Measurements from ENCODE around the gene ASZ1. TPM values are rescaled to one million over a fixed set of nuclear protein-coding genes. Genes with fewer than 3 reads are reported as not detected.

The ASZ1 gene
- total RNA-seq, 1 experiment from 2014 or later: not detected

- no peak overlapping the region for H2AK5ac ChIP-seq (ENCODE audit: insufficient read length, low read length)
- H2BK12ac ChIP-seq (ENCODE audit: insufficient read length, low read depth, low read length): no peak overlapping the region
- Mint-ChIP-seq H3K36me3 (ENCODE audit: insufficient read depth in 1 of 3, low read depth in 3 of 3) (no peaks in the 10 kb centered on the region), H3K4me3 (no peak overlapping the region), H3K9me3 (no peaks in the 10 kb centered on the region), H3K27ac (no peak overlapping the region), H3K27me3 (ENCODE audit: low read depth) (no peaks in the 10 kb centered on the region), H3K4me1 (peaks cover 11 to 12% of the 10 kb centered on the region in 2 experiments)
- no peak overlapping the region for H3K14ac ChIP-seq (ENCODE audit: insufficient read depth, low read length)
- H3K4ac ChIP-seq (ENCODE audit: low read depth, low read length): no peak overlapping the region
- no peak overlapping the region for H4K8ac ChIP-seq (replicated peaks; ENCODE audit: insufficient read length, low read depth, low read length)
- no peak for DNase-seq
- no peaks in the 10 kb centered on the region for H3K27me3 ChIP-seq (ENCODE audit: insufficient read depth, low read length)
- H2BK5ac ChIP-seq (ENCODE audit: insufficient read length, low read length): no peak overlapping the region
- H2BK120ac ChIP-seq (ENCODE audit: low read depth, low read length, poor library complexity, severe bottlenecking): no peak overlapping the region
- no peak overlapping the region for H3T11ph ChIP-seq (ENCODE audit: low read length)
- no peaks in the 10 kb centered on the region for H4K20me1 ChIP-seq (ENCODE audit: control insufficient read depth, insufficient read depth, insufficient read length)
- H3K27ac ChIP-seq (ENCODE audit: insufficient read length, low read depth, low read length): no peak overlapping the region
- H3K9ac ChIP-seq (ENCODE audit: extremely low read depth, insufficient read length, low read length): no peak overlapping the region
- no peaks in the 10 kb centered on the region for H3K9me3 ChIP-seq (ENCODE audit: control insufficient read depth, low read depth, low read length)
- H4K5ac ChIP-seq (ENCODE audit: insufficient read length, low read depth, low read length): no peak overlapping the region
- no peaks in the 10 kb centered on the region for H3K79me2 ChIP-seq (ENCODE audit: insufficient read depth, low read length)
- no peak overlapping the region for H3K4me2 ChIP-seq (ENCODE audit: insufficient read depth, insufficient read length, low read length)
- H4K91ac ChIP-seq (ENCODE audit: insufficient read length, low read depth, low read length): no peak overlapping the region
- H2BK20ac ChIP-seq (ENCODE audit: low read depth, low read length, poor library complexity, severe bottlenecking): no peak overlapping the region
- H3K4me1 ChIP-seq (ENCODE audit: insufficient read depth, low read length): no peaks in the 10 kb centered on the region
- no peak overlapping the region for H3K18ac ChIP-seq (ENCODE audit: insufficient read length, low read depth, low read length)
- no peak overlapping the region for H3K56ac ChIP-seq (ENCODE audit: insufficient read length, low read depth, low read length)
- no peak overlapping the region for H2BK15ac ChIP-seq (ENCODE audit: low read depth, low read length)
- H3K79me1 ChIP-seq (ENCODE audit: insufficient read depth, low read depth, low read length, poor library complexity, severe bottlenecking): no peaks in the 10 kb centered on the region
- no CpG with 5 or more reads among the region's 2 CpGs for WGBS (ENCODE audit: extremely low coverage, insufficient read length, low lambda C conversion rate)
- H2AFZ ChIP-seq (ENCODE audit: low read length): no peak overlapping the region
- TF ChIP-seq CTCF (conservative IDR thresholded peaks at IDR 0.05): no peak
- no peaks in the 10 kb centered on the region for H3K23me2 ChIP-seq (ENCODE audit: insufficient read length, low read depth, low read length, poor library complexity, severe bottlenecking)
- no peak overlapping the region for H3K23ac ChIP-seq (ENCODE audit: insufficient read length, low read depth, low read length)
Observed at GRCh38 chr7:117448655-117449054, 21.4 kb upstream of the ASZ1 start.
